HL-60 (cell line): ENCODE measurements around the gene MMUT.
A peak's percentile ranks its signal among the peaks of the same experiment; 100 is the strongest.

Source experiments
- DNase-seq, 2 experiments: peaks; one replicate each; pipeline ENCODE4 v3.0.0-alpha.2; 2010 to 2020; ENCODE audit warnings: low read depth in 1 of 2, low spot score in 1 of 2
- H3K27ac ChIP-seq: fragments of 250-450 bp; sonication (Bioruptor Pico); replicated peaks from 2 replicates; pipeline ENCODE4 v1.5.1; 2020; ENCODE audit warnings: mild to moderate bottlenecking, moderate library complexity
- H3K27me3 ChIP-seq: fragments of 250-450 bp; sonication (Bioruptor Pico); 2 replicates; pipeline ENCODE4 v1.5.1; 2021; ENCODE audit warnings: mild to moderate bottlenecking, moderate library complexity; ENCODE audit not compliant: insufficient read depth, poor library complexity, severe bottlenecking
- H3K4me3 ChIP-seq: replicated peaks from 2 replicates; pipeline ENCODE4 v1.5.1; 2011; ENCODE audit warnings: mild to moderate bottlenecking, control low read depth, low read length; ENCODE audit not compliant: insufficient read depth
- CTCF ChIP-seq: IDR thresholded peaks from one replicate; pipeline ENCODE4 v1.5.1; 2011; ENCODE audit warnings: low read length, control low read depth, inconsistent platforms; ENCODE audit not compliant: insufficient read depth
- GABPA ChIP-seq: IDR thresholded peaks from 2 replicates; pipeline ENCODE4 v1.6.1; 2012; ENCODE audit warnings: low read depth
- POLR2AphosphoS5 ChIP-seq: IDR thresholded peaks from 2 replicates; pipeline ENCODE4 v1.6.1; 2012; ENCODE audit warnings: low read depth
- REST ChIP-seq: IDR thresholded peaks from 2 replicates; pipeline ENCODE4 v1.6.1; 2012; ENCODE audit warnings: low read depth; ENCODE audit not compliant: insufficient replicate concordance
- SPI1 ChIP-seq: IDR thresholded peaks from 2 replicates; pipeline ENCODE4 v1.6.1; 2012; ENCODE audit warnings: low read depth, mild to moderate bottlenecking, borderline replicate concordance
- long read RNA-seq: library from polyadenylated mRNA; unstranded; transcript quantifications from one replicate; pipeline ENCODE4 v2.0.0, GENCODE V29; 2020

Gene MMUT
- long read RNA-seq, transcript MUT-201 (13 exons, 3,749 nt): major isoform, 223 of 293 reads
- long read RNA-seq, partial matches to known transcripts: 15 of 293 reads
- long read RNA-seq, other reads (novel, unspliced or antisense): 55 of 293 reads

GRCh38 chr6:49462927-49463611 lies at the start of gene MMUT, which contains the start of gene CENPQ:
Gene MMUT, minus strand, starts transcription at chr6:49463253. Its CDS starts 3,787 bp downstream, at chr6:49459466.
Gene CENPQ, plus strand, starts transcription at chr6:49463370. Its CDS starts 6,807 bp downstream, at chr6:49470177.
- H3K27ac ChIP-seq: peak within 1 kb of the TSS; percentile 82
- peak within 1 kb of the TSS; percentile 93 for H3K4me3 ChIP-seq
- peak; percentile 84 to 95 for DNase-seq
- no peaks in the 10 kb centered on the region for H3K27me3 ChIP-seq
- TF ChIP-seq GABPA: peak; percentile 88
- peak; percentile 37 for TF ChIP-seq REST
- TF ChIP-seq CTCF: no peak
- TF ChIP-seq SPI1: peak; percentile 78
- TF ChIP-seq POLR2AphosphoS5: peak; percentile 72

GRCh38 chr6:49509342-49509741 lies 46.3 kb upstream of the MMUT start:
- TF ChIP-seq CTCF: no peak
- TF ChIP-seq GABPA: no peak
- no peak for TF ChIP-seq REST
- TF ChIP-seq SPI1: no peak
- TF ChIP-seq POLR2AphosphoS5: no peak
- no peak for DNase-seq
- Histone ChIP-seq H3K27me3 (no peaks in the 10 kb centered on the region), H3K27ac (no peak overlapping the region), H3K4me3 (no peak overlapping the region)

GRCh38 chr6:49506569-49507111 lies 43.6 kb upstream of the MMUT start:
- no peaks in the 10 kb centered on the region for H3K27me3 ChIP-seq
- no peak overlapping the region for H3K4me3 ChIP-seq
- DNase-seq: no peak
- TF ChIP-seq GABPA (no peak), REST (no peak), CTCF (no peak), SPI1 (no peak), POLR2AphosphoS5 (no peak)
- H3K27ac ChIP-seq: no peak overlapping the region
